Epithelial cell of esophagus (primary cell): ENCODE data around the gene GRAMD2A.

Experiments
- DNase-seq: peaks from one replicate; pipeline ENCODE4 v3.0.0; 2010; ENCODE audit warnings: low read depth
- H3K4me3 ChIP-seq: 2 replicates; pipeline ENCODE4 v1.5.1; 2011; ENCODE audit warnings: mild to moderate bottlenecking, low read length, control low read depth
- TF ChIP-seq, protein P1 (sequence below): IDR thresholded peaks from 2 replicates; pipeline ENCODE4 v1.5.1; 2011; ENCODE audit warnings: low read depth, mild to moderate bottlenecking, low read length, control low read depth, inconsistent platforms; ENCODE audit not compliant: insufficient read depth; ENCODE audit errors: missing control alignments

Gene GRAMD2A

DNA sequence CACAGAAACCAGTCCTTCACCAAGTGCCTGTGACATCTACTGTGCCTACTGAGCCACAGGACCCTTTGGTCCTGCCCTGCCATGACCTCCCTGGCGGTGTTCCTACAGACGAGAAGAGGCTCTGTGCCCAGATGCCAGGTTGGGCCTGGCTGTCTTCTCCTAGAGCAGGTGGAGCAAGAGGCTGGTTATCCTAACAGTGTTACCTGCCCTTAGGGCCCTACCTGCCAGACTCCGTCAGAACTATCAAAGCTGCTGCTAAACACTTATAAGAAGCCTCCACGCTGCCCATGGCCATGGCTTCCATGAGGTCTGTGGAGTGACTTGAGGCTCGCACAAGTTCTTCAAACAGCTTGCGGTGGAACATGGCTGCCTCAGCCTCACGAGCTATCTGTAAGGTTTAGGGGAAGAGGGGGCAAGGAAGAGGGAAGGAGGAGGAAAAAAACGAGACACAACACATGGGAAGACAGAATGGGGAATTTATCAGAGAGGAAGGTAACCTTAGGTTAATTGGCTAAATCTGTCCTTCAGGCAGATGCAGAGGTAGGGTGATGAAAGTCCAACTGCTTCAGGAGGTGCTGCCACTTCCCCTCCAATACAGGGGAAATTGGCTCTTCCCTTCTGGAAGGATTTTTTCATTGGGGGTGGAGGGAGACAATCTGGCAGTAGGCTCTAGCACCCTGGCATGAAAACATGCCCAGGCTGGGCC lies 5.4 kb upstream of the GRAMD2A start:
- TF ChIP-seq, protein P1, sequence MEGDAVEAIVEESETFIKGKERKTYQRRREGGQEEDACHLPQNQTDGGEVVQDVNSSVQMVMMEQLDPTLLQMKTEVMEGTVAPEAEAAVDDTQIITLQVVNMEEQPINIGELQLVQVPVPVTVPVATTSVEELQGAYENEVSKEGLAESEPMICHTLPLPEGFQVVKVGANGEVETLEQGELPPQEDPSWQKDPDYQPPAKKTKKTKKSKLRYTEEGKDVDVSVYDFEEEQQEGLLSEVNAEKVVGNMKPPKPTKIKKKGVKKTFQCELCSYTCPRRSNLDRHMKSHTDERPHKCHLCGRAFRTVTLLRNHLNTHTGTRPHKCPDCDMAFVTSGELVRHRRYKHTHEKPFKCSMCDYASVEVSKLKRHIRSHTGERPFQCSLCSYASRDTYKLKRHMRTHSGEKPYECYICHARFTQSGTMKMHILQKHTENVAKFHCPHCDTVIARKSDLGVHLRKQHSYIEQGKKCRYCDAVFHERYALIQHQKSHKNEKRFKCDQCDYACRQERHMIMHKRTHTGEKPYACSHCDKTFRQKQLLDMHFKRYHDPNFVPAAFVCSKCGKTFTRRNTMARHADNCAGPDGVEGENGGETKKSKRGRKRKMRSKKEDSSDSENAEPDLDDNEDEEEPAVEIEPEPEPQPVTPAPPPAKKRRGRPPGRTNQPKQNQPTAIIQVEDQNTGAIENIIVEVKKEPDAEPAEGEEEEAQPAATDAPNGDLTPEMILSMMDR: no peak
- no peak for DNase-seq
- H3K4me3 ChIP-seq: no peak overlapping the region

GRCh38 chr15:72202302-72202701 lies 4.7 kb upstream of the GRAMD2A start:
- no peak overlapping the region for H3K4me3 ChIP-seq
- no peak for DNase-seq

DNA sequence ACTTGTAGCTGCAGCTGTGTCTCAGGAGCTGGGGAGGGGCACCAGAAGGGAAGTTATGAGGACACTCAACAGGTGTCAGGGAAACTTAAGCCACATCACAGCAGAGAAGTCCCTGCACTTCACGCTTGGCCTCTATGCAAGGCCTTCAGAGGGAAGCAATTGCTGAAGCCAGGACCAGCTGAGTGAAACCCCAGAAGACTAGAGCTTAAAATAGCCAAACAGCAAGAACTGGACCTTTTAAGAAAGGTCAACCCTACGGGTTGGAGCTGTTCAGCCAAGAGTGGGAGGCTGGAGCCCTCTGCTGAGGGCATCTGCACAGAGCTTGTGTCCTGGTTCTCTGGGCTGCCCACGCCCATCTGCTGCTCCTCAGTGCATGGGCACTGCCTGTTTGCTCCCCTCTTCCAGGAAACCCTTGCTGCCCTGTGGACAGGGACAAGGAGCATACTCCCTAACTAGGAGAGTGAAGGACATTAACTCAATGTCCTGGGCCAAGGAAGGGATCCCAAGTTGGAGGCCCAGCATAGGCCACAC lies 3.9 kb upstream of the GRAMD2A start:
- TF ChIP-seq, protein P1: no peak
- H3K4me3 ChIP-seq: no peak overlapping the region
- DNase-seq: no peak

More at GRCh38 chr15:72202302-72202701, 4.7 kb upstream of the GRAMD2A start:
- TF ChIP-seq, protein P1: no peak

- DNase-seq: no peak
- H3K4me3 ChIP-seq: no peak overlapping the region
- TF ChIP-seq, protein P1: no peak
These were observed 3.0 kb upstream of the GRAMD2A start for GRCh38 chr15:72200395-72201237.

- TF ChIP-seq, protein P1: peak; percentile 98
- peak; percentile 82 for DNase-seq
- H3K4me3 ChIP-seq: no peak overlapping the region
These were observed 2.2 kb upstream of the GRAMD2A start for GRCh38 chr15:72199721-72200212.

DNA sequence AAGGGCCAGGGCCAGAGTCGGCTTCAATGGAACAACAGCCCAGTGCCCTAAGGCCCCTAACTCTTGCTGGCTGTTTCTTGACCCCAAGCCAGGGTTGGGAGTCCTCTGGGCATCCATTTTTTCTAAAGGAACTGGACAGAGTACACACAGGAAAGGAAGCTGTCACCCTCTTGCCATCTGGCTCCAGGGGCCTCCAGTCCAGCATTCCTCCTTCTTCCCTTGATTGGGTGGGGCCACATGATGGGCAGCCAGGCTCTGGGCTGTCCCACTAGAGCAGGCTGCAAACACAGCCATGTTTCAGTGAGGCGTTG lies 1.6 kb upstream of the GRAMD2A start:
- H3K4me3 ChIP-seq: no peak overlapping the region
- DNase-seq: no peak
- TF ChIP-seq, protein P1: no peak
